DND-41 (cell line): ENCODE results near the gene CRYBA2.

ENCODE experiments used
- ATAC-seq: fragments of 200-7000 bp; cut with Tn5 transposase; 3 replicates; pipeline ENCODE4 v1.9.1; 2021; ENCODE audit warnings: low read depth; ENCODE audit not compliant: insufficient read depth
- DNase-seq: peaks from one replicate; pipeline ENCODE4 v3.0.0-alpha.2; 2020
- H2AFZ ChIP-seq: 2 replicates; pipeline ENCODE4 v1.6.0; 2012; ENCODE audit warnings: low read depth, low read length
- H3K27ac ChIP-seq: 2 replicates; pipeline ENCODE4 v1.5.1; 2012; ENCODE audit warnings: low read length, inconsistent platforms
- H3K27me3 ChIP-seq: fragments of 200-600 bp; sonication (generic); 2 replicates; pipeline ENCODE4 v1.6.0; 2012; ENCODE audit warnings: low read length, mild to moderate bottlenecking, inconsistent platforms; ENCODE audit not compliant: insufficient read depth, poor library complexity
- H3K36me3 ChIP-seq: 2 replicates; pipeline ENCODE4 v1.5.1; 2012; ENCODE audit warnings: low read length, inconsistent platforms; ENCODE audit not compliant: insufficient read depth
- H3K4me1 ChIP-seq: 2 replicates; pipeline ENCODE4 v1.5.1; 2012; ENCODE audit warnings: mild to moderate bottlenecking, low read length; ENCODE audit not compliant: insufficient read depth
- H3K4me2 ChIP-seq: 2 replicates; pipeline ENCODE4 v1.6.0; 2012; ENCODE audit warnings: mild to moderate bottlenecking, moderate library complexity, low read length, inconsistent platforms; ENCODE audit not compliant: insufficient read depth
- H3K4me3 ChIP-seq, 2 experiments: fragments of 200-600 bp in 1 of 2; shearing (Covaris generic) in 1 of 2; 2 replicates each; pipeline ENCODE4 v1.5.1; 2012 to 2016; ENCODE audit warnings: inconsistent platforms in 2 of 2, low read length in 2 of 2, mild to moderate bottlenecking in 2 of 2, low read depth in 1 of 2, moderate library complexity in 1 of 2
- H3K79me2 ChIP-seq: 2 replicates; pipeline ENCODE4 v1.6.0; 2012; ENCODE audit warnings: low read length, inconsistent platforms; ENCODE audit not compliant: insufficient read depth
- H3K9ac ChIP-seq: 2 replicates; pipeline ENCODE4 v1.6.0; 2012; ENCODE audit warnings: low read depth, mild to moderate bottlenecking, inconsistent platforms, low read length, moderate library complexity
- H3K9me3 ChIP-seq: 2 replicates; pipeline ENCODE4 v1.5.1; 2012; ENCODE audit warnings: low read length, moderate library complexity, mild to moderate bottlenecking, inconsistent platforms; ENCODE audit not compliant: insufficient read depth, severe bottlenecking
- H4K20me1 ChIP-seq: 2 replicates; pipeline ENCODE4 v1.6.0; 2012; ENCODE audit warnings: low read length; ENCODE audit not compliant: insufficient read depth
- EZH2 ChIP-seq: IDR thresholded peaks from 3 replicates; pipeline ENCODE4 v1.6.1; 2012; ENCODE audit warnings: borderline replicate concordance, low read depth, mild to moderate bottlenecking, moderate library complexity, low read length, inconsistent platforms; ENCODE audit not compliant: severe bottlenecking
- TF ChIP-seq, protein P1 (sequence below): IDR thresholded peaks from 2 replicates; pipeline ENCODE4 v1.5.1; 2012; ENCODE audit warnings: borderline replicate concordance, low read length, moderate library complexity, mild to moderate bottlenecking; ENCODE audit not compliant: poor library complexity, severe bottlenecking; ENCODE audit errors: extremely low read depth

Gene CRYBA2

DNA sequence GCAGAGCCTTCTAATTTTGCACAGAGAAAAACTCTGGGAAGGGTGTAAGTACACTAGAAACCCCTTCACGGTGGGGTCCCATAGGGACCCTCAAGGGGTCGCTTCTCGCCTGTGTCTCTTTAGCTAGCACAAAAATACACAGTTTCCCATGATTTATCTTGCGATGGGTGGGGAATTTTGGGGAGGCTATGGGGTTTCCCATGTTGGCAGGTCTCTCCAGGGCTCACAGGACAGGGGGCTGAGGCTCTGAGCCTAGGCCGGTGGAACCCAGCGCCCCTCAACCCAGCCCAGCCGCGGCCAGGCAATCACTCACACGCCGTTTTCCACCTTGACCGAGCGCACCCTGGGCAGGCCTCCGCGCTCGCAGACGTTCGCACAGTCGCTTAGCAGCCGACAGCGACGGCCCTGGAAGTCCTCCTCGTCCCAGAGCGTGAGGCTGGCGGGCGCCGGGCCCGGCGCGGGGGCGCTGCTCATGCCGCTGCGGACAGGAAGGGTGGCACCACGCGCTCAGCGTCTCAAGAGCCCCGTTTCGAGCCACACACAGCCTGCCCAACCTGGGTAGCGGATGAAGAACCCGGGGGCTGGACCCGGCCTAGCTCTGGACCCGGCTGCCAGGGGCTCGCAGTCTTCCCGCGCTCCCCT, 398 bp downstream of the CRYBA2 start:
- no peaks in the 10 kb centered on the region for H3K36me3 ChIP-seq
- H3K27ac ChIP-seq = no peak overlapping the region
- H3K9ac ChIP-seq = no peak overlapping the region
- H3K4me3 ChIP-seq = no peak overlapping the region
- TF ChIP-seq, protein P1, sequence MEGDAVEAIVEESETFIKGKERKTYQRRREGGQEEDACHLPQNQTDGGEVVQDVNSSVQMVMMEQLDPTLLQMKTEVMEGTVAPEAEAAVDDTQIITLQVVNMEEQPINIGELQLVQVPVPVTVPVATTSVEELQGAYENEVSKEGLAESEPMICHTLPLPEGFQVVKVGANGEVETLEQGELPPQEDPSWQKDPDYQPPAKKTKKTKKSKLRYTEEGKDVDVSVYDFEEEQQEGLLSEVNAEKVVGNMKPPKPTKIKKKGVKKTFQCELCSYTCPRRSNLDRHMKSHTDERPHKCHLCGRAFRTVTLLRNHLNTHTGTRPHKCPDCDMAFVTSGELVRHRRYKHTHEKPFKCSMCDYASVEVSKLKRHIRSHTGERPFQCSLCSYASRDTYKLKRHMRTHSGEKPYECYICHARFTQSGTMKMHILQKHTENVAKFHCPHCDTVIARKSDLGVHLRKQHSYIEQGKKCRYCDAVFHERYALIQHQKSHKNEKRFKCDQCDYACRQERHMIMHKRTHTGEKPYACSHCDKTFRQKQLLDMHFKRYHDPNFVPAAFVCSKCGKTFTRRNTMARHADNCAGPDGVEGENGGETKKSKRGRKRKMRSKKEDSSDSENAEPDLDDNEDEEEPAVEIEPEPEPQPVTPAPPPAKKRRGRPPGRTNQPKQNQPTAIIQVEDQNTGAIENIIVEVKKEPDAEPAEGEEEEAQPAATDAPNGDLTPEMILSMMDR = no peak
- TF ChIP-seq EZH2 = no peak
- DNase-seq = no peak
- H3K79me2 ChIP-seq = no peaks in the 10 kb centered on the region
- peaks cover 37% of the 10 kb centered on the region for H3K27me3 ChIP-seq
- peaks cover 18% of the 10 kb centered on the region for H4K20me1 ChIP-seq
- H3K9me3 ChIP-seq = no peaks in the 10 kb centered on the region
- ATAC-seq = no peak
- no peak overlapping the region for H2AFZ ChIP-seq
- H3K4me1 ChIP-seq = no peaks in the 10 kb centered on the region
- no peak overlapping the region for H3K4me2 ChIP-seq

GRCh38 chr2:218992196-218992595, 1.0 kb downstream of the CRYBA2 start:
- no peak overlapping the region for H3K27ac ChIP-seq
- TF ChIP-seq, protein P1 = no peak
- TF ChIP-seq EZH2 = no peak
- H3K4me3 ChIP-seq = no peak overlapping the region
- DNase-seq = no peak
- no peaks in the 10 kb centered on the region for H3K79me2 ChIP-seq
- no peak for ATAC-seq
- H2AFZ ChIP-seq = no peak overlapping the region
- no peaks in the 10 kb centered on the region for H3K4me1 ChIP-seq
- H3K27me3 ChIP-seq = peaks cover 41% of the 10 kb centered on the region
- no peaks in the 10 kb centered on the region for H3K9me3 ChIP-seq
- H4K20me1 ChIP-seq = peaks cover 18% of the 10 kb centered on the region
- H3K4me2 ChIP-seq = no peak overlapping the region
- no peaks in the 10 kb centered on the region for H3K36me3 ChIP-seq
- no peak overlapping the region for H3K9ac ChIP-seq

DNA sequence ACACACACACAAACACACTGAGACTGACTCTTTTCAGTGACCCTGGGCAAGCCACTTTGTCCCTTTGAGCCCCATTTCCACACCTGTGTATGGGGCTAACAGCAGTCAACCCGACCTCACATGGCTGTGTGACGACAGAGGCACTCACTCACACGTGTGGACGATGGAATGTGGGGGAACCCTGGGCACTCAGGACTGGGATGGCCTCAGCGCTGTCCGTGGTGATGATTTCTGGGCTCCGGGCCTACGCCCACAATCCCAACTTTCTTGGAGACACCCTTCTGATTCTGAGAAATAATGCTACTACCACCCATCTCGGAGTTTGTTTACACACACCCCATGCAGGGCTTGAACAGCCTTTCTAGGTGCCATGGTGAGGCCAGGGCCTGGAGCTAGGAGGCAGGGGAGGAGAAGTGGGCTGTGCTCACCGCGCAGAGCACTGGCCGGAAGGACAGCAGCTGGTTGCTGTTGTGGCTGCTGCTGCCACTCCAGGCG, 1.5 kb downstream of the CRYBA2 start:
- DNase-seq (no peak), ATAC-seq (peak; percentile 33; the same call in 1 of the 3 replicates)
- Histone ChIP-seq H3K79me2 (no peaks in the 10 kb centered on the region), H3K27ac (no peak overlapping the region), H3K4me2 (no peak overlapping the region), H3K9me3 (no peaks in the 10 kb centered on the region), H3K36me3 (no peaks in the 10 kb centered on the region), H2AFZ (no peak overlapping the region), H3K27me3 (peaks cover 45% of the 10 kb centered on the region), H3K4me1 (no peaks in the 10 kb centered on the region), H4K20me1 (peaks cover 18% of the 10 kb centered on the region), H3K9ac (no peak overlapping the region), H3K4me3 (no peak overlapping the region)
- TF ChIP-seq EZH2 = peak; percentile 36
- TF ChIP-seq, protein P1 = no peak

GRCh38 chr2:218990612-218991011, 2.6 kb downstream of the CRYBA2 start:
- H3K9me3 ChIP-seq = no peaks in the 10 kb centered on the region
- H3K4me2 ChIP-seq = no peak overlapping the region
- H3K4me1 ChIP-seq = no peaks in the 10 kb centered on the region
- DNase-seq (no peak), ATAC-seq (no peak)
- TF ChIP-seq, protein P1 = no peak
- no peak for TF ChIP-seq EZH2
- H4K20me1 ChIP-seq = peaks cover 20% of the 10 kb centered on the region
- no peak overlapping the region for H3K4me3 ChIP-seq
- H3K79me2 ChIP-seq = no peaks in the 10 kb centered on the region
- H3K27ac ChIP-seq = no peak overlapping the region
- H3K27me3 ChIP-seq = peaks cover 50% of the 10 kb centered on the region
- no peak overlapping the region for H3K9ac ChIP-seq
- H2AFZ ChIP-seq = no peak overlapping the region
- no peaks in the 10 kb centered on the region for H3K36me3 ChIP-seq
